NCI-H446 (cell line): ENCODE results near the gene JCAD.

Source experiments
- DNase-seq, 2 experiments: peaks; one replicate each; lab custom pipeline; 2025; lab: John Stamatoyannopoulos, UW

Gene JCAD

DNA sequence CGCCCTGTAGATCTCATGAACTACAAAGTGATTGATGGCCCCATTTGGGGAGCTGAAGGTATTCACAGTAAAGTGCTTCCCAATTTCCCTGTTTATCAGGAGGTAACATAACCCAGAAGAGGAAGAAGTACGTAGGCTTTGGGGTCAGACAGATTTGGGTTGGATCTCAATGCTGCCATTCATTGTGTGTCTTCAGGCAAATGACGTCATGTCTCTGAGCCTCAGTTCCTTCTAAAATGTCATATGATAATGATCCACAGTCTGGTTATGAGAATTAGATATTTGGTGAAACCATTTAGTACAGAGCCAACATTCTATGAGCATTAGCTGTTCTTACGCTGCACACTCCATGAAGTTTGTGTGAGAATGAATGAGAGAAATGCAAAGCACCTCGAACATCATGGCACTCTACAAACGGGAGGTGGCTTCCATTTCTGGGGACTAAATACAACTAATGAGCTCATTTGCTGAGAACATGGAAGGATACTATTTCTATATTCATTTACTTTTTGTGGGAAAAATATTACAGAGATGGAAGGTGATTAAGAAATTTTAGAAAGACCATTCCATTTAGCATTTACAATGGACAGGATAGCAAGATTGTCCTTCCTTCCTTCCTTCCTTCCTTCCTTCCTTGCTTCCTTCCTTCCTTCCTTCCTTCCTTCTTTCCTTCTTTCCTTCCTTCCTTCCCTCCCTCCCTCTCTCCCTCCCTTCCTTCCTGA is 13.8 kb upstream of the JCAD start:
- DNase-seq = no peak

DNA sequence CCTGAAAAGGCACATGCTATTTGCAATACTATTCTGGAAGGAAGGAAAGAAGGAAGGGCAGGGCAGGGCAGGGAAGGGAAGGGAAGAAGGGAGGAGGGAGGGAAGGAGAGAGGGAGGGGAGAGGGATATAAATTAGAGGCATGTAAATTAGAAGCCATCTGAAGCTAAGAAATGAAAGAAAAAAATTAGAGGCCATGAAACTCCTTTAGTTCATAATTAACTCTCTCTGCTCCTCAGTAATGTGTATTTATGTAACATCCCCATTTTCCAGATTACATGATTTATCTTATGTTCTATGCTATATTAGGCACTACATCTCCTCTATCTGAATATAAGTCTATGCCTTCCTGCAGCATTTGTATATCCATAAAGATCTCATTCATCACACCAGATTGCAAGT is 12.7 kb upstream of the JCAD start:
- DNase-seq = no peak

GRCh38 chr10:30070001-30070685 is 10.8 kb upstream of the JCAD start:
- DNase-seq = no peak

DNA sequence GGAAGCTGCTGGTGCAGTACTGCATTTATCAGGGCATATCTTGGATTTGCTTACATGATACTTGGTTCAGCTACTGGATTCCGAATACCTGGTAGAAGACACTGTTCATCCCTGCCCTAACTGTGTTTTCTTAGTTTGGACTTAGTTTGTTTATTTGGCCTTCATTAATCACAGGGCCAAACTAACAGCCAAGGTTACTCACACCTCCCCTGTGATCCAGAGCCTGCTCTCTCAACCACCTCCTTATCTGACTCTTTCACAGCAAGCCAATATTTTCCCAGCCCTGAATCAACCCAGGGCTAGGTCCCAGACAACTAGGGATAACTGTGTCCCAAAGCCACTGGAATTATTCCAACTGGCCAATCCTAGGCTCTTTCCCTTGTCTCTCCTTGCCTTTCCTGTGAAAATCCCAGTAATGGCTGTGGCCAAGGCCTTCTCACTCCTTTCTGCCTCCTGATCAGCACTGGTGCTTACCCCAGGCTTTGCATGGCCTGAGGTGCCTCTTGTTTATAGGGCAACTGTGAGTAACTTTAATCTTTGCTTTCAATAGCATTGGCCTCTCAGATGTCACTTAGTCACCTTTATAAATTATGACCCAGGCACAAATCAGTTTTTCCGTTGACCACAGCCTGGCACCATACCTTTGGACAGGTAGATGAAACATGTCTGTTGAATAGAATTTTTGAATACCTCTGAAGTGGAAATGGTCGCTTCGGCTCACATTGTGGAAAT is 9.3 kb upstream of the JCAD start:
- no peak for DNase-seq

DNA sequence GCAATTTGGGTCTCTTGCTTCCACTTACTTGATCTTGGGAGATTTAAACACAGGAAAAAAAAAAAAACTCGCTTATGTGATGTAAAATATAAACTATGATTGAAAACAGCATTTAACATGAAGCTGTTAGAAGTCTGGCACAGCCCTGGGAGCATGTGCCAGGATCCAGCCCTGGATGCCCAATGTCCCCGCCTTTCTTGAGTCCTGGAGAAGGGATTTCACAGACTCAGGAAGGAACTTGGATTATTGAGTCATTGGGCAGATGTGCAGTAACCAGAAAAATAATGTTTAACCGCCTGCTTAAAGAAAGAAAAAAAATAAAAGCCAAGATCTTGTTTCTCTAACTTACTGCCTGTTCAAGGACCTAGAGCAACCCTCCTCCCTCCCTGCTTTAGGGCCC is 3.7 kb upstream of the JCAD start:
- no peak for DNase-seq

DNA sequence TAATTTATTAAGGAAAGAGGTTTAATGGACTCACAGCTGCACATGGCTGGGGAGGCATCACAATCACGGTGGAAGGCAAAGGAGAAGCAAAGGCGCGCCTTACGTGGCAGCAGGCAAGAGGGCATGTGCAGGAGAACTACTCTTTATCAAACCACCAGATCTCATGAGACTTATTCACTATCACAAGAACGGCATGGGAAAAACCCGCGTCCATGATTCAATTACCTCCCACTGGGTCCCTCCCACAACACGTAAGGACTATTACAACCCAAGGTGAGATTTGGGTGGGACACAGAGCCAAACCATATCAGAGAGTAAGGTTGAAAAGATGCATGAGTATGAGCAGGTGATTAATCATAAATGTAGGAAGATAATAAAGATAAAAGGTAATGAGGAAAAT is 3.2 kb upstream of the JCAD start:
- DNase-seq = no peak

DNA sequence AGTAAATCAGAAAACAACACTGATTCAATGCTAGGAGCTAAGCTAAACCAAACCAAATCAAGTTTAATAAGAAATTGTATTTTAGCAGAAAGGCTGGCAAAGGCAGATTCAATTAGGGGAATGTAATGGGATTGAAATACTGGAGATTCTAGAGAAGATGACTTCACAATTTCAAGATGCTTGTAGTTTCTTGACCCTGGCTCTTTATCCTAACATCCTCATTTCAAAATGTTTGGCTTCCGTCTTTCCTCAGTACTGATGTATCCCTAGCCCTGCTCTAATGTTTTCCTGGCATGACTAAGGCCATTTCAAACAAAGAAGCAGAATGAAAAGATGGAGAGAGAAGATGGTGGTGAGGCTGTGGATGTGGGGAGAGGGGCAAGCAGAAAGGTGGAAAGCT is 2.7 kb upstream of the JCAD start:
- no peak for DNase-seq

DNA sequence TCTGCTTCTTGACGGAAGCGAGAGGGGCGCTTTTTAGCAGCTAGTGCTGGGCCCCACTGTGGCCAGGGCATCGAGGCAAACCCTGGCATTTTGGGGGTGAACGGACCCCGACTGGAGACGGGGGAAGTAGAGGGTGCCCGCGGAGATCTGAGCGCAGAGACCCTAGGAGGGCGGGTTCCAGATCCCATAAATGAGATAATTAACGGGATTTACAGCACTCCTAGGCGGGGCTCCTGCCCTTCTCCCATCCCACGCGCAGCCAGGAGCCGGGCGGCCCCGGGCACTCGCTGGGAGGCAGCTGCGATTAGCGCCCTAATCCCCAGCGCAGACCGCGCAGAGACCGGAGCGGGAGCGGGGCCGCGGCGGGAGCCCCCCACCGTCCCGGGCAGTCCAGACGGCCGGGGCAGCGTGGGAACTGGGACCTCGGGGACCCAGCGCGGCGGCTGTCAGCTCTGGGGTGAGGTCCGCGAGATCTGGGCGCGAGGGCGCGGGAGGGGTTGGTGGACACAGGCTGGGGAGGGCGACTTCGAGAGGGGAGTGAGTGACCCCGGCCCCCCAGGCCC is 735 bp downstream of the JCAD start:
- no peak for DNase-seq

GRCh38 chr10:30057894-30058556 is 1.4 kb downstream of the JCAD start:
- no peak for DNase-seq

DNA sequence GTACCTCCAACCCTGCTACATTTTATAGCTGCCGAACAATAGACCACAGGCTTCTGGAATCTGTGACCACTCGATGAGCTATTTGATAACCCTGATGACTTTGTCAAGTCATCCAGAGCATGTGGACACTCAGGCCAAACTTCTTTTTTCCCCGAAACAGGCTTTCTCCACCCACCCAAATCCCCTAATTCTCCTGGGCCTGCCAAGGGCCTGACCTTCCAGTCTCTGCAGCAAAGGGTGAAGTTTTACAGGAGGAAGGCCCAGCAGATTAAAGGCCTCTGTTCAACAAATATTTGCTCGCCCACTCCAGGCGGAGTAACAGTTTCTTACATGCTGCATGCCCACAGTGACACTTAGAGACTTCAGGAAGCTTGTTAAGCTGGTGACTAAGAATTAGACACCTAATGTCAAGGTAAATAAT is 2.0 kb downstream of the JCAD start:
- no peak for DNase-seq

- DNase-seq = no peak
Observed at GRCh38 chr10:30056767-30057355, 2.5 kb downstream of the JCAD start.

DNA sequence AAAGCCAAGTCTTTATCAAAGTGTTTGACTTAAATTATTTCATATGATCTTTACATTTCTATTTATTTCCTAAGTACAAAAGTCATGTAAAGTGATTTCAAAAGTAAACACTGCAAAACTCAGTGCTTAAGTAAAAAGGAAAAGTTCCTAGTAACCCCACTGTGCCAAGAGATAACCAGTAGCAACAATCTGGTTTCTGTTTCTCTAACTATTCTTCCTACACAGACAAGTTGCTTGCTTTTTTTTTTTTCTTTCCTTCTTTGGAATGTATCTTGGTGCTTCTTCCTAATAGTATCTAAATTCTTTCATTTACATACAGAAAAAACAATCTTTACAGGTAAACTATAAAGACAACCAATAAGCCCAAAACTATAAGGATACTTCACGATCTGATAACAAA is 3.1 kb downstream of the JCAD start:
- DNase-seq = no peak

DNA sequence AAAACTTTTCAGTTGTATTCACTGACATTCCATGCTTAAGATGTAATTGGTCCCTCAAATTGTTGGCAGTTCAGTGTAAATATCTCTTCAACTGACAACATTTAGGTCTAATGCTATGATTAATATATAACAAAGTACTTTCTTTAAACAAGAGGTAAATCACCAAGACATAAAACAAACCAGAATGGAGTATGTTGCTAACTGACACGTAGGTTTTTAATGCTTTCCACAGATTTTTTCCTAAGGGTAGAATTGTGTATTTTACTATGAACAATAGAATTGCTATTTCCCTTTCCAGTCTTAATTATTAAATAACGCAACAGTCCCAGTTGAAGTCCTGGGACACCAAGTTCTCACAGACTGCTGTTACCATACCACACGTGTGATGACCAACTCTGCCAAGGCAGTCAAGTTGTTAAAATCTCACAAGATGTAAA is 4.1 kb downstream of the JCAD start:
- no peak for DNase-seq

DNA sequence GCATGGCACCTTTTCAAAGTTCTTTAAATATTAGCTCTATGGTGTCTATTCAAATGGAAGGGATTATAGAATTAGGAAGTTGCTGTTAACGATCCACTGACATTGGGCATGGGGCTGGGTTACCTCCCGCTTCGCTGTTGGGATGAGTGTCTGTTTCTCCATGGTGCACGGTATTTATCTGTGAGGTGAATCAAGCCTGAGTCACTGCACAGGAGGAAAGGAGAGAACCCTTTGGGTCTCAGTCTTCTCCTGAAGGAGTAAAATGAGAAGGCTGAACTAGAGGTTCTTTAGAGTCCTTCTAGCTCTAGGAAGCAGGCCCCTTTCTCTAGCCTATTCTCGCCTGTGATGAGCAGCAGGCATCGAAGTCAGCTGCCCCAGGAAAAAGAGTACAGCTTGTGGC is 7.3 kb downstream of the JCAD start:
- DNase-seq = no peak

DNA sequence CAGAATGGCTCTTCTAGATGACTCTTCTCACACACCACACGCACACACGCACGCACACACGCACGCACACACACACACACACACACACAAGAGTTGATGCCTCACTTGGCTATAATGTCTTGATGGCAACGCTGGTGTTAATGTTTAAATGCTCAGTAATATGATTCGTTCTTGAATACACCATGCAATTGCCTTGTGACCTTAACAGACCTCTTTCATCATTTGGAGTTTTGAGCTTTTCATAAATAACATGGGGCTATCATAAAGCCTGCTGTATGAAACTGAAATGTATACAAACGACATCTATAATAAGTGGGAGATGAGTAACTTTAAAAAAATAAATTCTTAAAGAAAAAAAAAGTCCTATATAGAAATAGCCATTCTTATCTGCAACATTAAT is 8.2 kb downstream of the JCAD start:
- DNase-seq = no peak

GRCh38 chr10:30050411-30050810 is 9.0 kb downstream of the JCAD start:
- no peak for DNase-seq

- DNase-seq = no peak
Observed at GRCh38 chr10:30048768-30049517, 10.4 kb downstream of the JCAD start.

GRCh38 chr10:30047924-30048531 is 11.4 kb downstream of the JCAD start:
- DNase-seq = no peak

DNA sequence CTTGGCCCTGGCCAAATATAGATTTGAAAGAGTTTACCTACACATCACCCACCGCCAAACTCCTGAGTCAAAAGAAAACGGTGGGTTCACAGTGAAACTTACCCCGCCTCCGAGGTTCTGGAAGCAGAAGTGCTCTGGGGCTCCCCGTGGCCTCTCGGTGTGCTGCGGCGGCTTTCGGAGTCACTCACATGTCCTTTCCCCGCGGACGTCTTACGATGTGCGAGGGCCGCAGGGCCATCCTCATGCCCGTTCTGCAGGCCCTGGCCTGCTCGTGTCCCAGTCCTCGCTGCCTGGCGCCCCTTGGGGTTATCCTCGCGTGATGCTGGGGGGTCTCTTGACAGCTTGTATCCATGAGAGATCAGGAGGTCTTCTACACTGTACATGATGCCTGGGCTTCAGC is 12.0 kb downstream of the JCAD start:
- no peak for DNase-seq

- DNase-seq = no peak
Observed at GRCh38 chr10:30046476-30046875, 12.9 kb downstream of the JCAD start.

GRCh38 chr10:30045961-30046360 is 13.4 kb downstream of the JCAD start:
- no peak for DNase-seq
